ENCODE results near the gene COL6A2. TPM values are rescaled to one million over a fixed set of nuclear protein-coding genes. Genes with fewer than 3 reads are reported as not detected.
A peak's percentile ranks its signal among the peaks of the same experiment; 100 is the strongest.

COL6A2 gene
- total RNA-seq, 1 donor from 2014 or later: 2.0 TPM

DNA sequence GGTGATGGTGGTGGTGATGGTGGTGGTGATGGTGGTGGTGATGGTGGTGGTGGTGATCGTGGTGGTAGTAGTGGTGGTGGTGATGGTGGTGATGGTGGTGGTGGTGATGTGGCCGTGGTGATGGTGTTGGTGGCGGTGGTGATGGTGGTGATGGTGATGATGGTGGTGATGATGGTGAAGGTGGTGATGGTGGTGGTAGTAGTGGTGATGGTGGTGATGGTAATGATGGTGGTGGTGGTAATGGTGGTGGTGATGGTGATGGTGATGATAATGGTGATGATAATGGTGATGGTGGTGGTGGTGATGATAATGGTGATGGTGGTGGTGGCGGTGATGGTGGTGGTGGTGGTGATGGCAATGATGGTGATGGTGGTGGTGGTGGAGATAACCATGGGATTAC, 6.8 kb upstream of the COL6A2 start:
- peak overlapping the region; percentile 14 for H3K27ac Mint-ChIP-seq
- intact Hi-C loops (cut with micrococcal nuclease): no loop called here

DNA sequence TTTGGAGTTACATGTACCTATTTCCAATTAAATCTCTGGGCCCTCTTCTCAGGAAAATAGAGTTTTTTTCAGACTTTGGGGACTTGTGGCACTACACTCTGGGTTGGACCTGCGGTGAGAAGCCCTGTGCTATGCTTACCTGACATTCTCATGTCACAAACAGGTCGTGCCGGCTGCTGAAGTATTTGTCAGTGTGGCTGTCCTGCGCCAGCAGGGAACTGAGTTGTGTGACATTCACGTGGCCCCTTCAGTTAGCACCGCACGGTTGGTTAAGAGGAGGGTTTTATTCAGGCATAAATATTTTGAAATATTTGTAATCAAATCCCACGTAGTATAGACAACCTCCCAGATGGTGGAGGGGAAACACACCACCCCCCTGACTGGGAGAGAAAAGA, 6.3 kb upstream of the COL6A2 start:
- Mint-ChIP-seq H3K4me3 (no peak overlapping the region), H3K27ac (no peak overlapping the region), H3K36me3 (ENCODE audit: low read depth) (peaks cover 2% of the 10 kb centered on the region), H3K9me3 (peaks cover 35% of the 10 kb centered on the region), H3K27me3 (peaks cover under 1% of the 10 kb centered on the region), H3K4me1 (no peaks in the 10 kb centered on the region)
- no peak for DNase-seq
- intact Hi-C loops (cut with micrococcal nuclease): no loop called here

More for the DNA sequence above, 6.8 kb upstream of the COL6A2 start:
- peaks cover 35% of the 10 kb centered on the region for H3K9me3 Mint-ChIP-seq
- H3K36me3 Mint-ChIP-seq (ENCODE audit: low read depth): peaks cover 2% of the 10 kb centered on the region
- no peak for DNase-seq
- H3K4me1 Mint-ChIP-seq: no peaks in the 10 kb centered on the region
- H3K4me3 Mint-ChIP-seq: no peak overlapping the region
- H3K27me3 Mint-ChIP-seq: no peaks in the 10 kb centered on the region

DNA sequence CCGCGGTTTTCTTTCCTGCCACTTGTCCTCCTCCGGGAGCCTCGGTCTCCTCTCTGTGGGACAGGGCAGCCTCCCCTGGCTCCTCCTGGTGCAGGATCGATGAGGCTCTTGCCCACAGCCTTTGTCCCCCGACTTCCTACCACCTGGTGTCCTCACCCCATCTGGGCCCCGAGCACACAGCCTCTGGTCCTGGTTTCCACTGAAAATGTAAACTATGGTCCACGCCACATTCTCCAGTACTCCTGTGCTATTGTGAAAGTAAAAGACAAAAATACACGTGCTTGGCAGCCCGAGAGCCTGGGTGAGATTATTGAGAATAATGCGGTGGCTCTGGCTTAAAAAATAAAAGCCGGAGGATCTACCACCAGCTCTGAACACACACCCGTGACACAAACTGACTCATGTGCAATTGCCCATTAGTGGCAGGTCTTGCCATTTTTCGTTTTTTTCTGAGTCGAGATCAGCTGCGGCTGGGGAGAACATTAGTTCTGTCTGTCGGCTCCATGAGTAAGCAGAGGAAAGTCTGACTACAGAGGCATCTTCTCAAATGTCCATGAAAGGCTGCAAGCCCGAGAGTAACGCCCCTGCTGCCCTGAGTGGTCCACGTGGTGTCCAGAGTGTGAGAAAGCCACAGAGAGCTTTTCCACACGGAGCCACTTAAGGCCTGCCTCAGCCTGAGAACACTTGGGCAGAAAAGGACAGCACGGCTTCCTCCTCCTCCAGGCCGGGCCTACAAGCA, 5.7 kb upstream of the COL6A2 start:
- Mint-ChIP-seq H3K9me3 (peaks cover 31% of the 10 kb centered on the region), H3K4me1 (no peaks in the 10 kb centered on the region), H3K36me3 (ENCODE audit: low read depth) (peaks cover 2% of the 10 kb centered on the region), H3K27me3 (peaks cover 5% of the 10 kb centered on the region), H3K4me3 (no peak overlapping the region), H3K27ac (no peak overlapping the region)
- intact Hi-C loops (cut with micrococcal nuclease): no loop called here
- DNase-seq: peak; percentile 45

DNA sequence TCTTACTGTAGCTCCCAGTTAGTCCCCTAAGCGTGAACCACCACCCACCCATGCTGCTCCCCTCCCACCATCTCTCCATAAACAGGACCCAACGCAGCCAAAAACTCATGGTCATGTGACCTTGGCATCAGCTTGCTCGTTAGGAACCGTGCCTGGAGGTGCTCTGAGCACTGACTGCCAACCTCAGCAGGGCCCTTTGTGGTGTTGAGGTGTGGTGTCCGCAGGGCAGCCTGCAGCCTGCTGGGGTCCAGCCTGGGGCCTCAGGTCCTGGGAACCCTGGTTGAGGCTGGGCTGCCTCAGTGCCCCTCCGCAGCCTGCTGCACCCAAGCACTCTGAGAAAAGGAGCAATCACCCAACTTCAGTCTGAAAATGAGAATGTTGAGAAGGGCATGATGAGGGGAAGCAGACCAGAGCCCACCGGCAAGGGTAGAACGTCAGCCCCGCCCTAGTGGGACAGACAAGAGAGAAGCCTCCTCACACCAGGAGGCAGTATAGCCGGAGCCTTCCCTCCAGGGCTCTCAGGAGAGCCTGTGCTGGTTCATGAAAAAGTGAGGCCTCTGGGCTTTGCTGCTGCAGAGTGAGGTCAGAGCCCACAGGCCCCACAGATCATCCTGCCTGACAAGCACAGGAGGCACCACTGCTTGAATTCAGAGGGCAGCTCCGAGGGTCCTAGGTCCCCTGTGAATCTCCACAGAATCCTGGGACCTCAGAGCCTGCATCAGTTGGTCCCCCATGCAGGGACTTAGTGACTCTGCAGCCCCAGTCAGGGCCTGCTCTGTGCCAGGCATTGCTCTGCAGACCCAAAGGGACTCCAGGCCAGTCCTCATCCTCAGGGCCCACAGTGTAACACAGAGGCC, 4.9 kb upstream of the COL6A2 start:
- no peak overlapping the region for H3K4me3 Mint-ChIP-seq
- DNase-seq: peak; percentile 50
- peaks cover 5% of the 10 kb centered on the region for H3K27me3 Mint-ChIP-seq
- H3K27ac Mint-ChIP-seq: no peak overlapping the region
- peaks cover 2% of the 10 kb centered on the region for H3K36me3 Mint-ChIP-seq (ENCODE audit: low read depth)
- no peaks in the 10 kb centered on the region for H3K4me1 Mint-ChIP-seq
- intact Hi-C loops (cut with micrococcal nuclease): no loop called here
- peaks cover 26% of the 10 kb centered on the region for H3K9me3 Mint-ChIP-seq

DNA sequence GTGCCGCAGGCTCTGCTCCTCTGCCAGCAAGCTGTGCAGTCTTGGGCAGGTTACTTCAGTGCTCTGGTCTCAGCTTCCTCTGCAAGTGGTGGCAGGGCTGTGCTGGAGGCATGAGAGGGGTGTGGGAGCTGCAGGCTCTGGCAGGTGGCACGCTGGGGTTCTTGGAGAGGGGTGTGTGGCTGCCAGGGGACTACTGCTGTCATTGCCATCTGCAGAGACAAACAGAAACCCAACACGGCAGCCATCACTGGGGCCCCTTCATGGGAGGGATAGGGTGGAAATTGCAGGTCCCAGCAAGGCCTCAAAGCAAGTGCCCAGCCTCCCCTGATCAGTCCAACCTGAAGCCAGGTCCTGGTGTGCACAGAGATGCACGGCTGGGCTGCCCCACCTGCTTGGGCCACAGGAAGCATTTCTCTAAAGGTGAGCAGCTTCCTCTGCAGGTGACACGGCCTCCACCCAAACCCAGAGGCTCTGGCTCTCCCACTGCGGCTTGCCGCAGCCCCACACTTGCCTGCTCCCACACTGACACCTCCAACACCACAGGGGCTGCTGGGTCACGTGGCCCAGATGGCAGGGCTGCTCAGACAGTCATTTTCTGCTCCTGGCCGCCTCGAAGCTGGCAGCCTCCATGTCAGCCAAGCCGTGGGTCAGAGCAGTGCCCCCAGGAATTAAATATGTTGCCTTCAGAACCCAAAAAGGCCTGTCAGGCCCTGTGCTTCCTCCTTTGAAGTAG, 4.1 kb upstream of the COL6A2 start:
- peaks cover 2% of the 10 kb centered on the region for H3K36me3 Mint-ChIP-seq (ENCODE audit: low read depth)
- peaks cover 19% of the 10 kb centered on the region for H3K9me3 Mint-ChIP-seq
- H3K27me3 Mint-ChIP-seq: peaks cover 5% of the 10 kb centered on the region
- peak; percentile 51 for DNase-seq
- H3K27ac Mint-ChIP-seq: no peak overlapping the region
- H3K4me1 Mint-ChIP-seq: no peaks in the 10 kb centered on the region
- H3K4me3 Mint-ChIP-seq: no peak overlapping the region
- intact Hi-C loops (cut with micrococcal nuclease): no loop called here

DNA sequence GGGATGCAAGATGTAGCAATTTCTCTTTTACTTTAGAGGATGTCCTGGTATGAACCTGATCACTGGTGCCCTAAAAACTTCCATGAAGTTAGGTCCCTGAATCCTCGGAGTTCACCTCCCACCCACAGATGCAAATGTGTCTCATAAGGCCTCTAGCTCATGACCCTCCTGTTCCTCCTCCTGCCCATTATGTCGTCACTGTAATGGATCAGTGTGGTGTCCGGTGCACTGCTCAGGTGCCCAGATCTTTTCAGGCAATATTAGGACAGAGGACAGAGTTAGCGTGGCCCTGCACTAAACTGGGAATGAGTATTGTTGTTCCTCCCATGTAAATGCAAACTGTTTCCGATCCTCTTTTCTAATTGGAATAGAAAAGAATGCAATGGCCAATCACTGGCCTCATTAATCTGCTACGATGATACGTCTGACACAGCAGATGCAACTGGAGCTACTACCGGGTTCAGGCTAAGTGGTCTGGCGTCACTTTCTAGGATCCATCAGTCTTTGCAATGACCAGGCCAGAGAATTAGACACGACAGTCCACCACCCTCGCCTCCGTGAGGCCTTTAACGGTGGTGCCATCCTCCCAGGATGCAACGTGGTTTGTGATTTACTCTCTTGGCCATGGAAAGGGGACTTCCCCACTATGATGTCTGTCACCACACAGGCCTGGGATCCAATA, 3.4 kb upstream of the COL6A2 start:
- no peaks in the 10 kb centered on the region for H3K4me1 Mint-ChIP-seq
- intact Hi-C loops (cut with micrococcal nuclease): loop anchor here (5.0 kb wide), 1 partner anchor 112 kb away; the partner anchor contains the start of gene COL6A1
- peaks cover 16% of the 10 kb centered on the region for H3K9me3 Mint-ChIP-seq
- H3K36me3 Mint-ChIP-seq (ENCODE audit: low read depth): peaks cover 2% of the 10 kb centered on the region
- DNase-seq: peak; percentile 47
- peaks cover 7% of the 10 kb centered on the region for H3K27me3 Mint-ChIP-seq
- H3K4me3 Mint-ChIP-seq: no peak overlapping the region
- no peak overlapping the region for H3K27ac Mint-ChIP-seq

DNA sequence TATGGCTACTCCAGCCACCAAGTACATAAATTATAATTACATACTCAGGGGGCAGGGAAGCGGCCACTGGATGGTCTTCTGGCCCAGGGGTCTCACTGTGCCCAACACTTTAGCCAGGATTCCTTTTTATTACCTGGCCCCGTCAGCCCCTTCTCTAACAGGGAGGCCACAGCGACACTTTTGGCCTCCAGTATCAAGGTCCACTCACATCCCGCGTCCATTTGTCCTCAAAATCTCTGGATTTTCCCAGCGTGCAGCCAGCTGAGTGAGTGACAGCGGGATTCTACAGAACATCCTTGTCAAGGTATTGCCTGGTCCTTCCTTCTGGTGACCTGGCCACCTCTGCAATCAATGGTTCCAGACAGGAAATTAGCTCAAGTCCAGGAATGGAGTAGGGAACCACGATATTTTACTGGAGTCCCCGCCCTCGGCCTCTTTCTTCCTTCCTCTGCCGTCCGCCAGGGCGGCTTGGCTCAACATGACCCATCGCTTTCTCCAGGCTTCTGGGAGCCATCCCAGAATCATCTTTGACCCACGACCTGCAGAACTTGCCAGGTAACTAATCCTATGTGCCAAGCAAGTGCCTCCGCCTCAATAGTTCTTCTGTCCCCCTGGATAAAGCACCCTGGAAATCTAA, 2.7 kb upstream of the COL6A2 start:
- H3K36me3 Mint-ChIP-seq (ENCODE audit: low read depth): peaks cover 2% of the 10 kb centered on the region
- intact Hi-C loops (cut with micrococcal nuclease): loop anchor here (5.0 kb wide), 1 partner anchor 113 kb away; the partner anchor contains the start of gene COL6A1
- H3K27me3 Mint-ChIP-seq: peaks cover 11% of the 10 kb centered on the region
- no peak overlapping the region for H3K4me3 Mint-ChIP-seq
- peak; percentile 34 for DNase-seq
- H3K4me1 Mint-ChIP-seq: no peaks in the 10 kb centered on the region
- H3K9me3 Mint-ChIP-seq: peaks cover 10% of the 10 kb centered on the region
- no peak overlapping the region for H3K27ac Mint-ChIP-seq

DNA sequence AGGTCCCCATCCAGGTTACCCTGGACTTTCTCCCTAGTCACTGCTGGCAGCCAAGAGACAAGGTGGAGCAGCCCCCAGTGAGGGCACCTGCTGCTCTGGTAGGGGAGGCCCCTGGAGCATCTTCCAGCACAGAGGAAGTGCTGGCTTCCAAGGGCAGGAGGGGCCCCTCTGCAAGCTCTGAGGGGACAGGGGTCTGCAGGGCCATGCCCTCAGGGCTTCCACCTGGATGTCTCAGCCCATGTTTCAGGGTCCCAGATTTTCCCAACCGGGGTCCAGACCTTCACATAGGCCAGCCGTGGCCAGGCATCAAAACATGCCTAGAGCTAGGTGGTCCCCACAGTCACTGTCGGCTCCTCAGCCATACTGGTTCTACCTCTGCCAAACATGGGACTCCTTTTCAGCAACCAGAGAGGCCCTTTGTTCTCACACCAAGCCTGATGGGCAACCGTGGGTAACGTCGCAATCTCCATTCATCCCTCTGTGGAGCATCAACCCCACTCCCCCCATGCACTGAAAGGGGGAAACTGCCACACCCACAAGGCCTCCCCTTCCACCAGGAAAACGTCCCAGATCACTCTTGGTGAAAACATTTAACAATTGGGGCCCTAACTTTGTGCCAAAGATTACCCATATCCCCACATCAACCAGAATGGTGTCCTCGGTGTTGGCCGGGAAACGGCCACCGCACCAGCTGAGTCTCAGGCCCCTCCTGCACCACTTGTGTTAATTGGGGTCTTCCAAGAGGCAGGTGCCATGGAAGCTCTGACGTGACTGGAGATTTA, 1.9 kb upstream of the COL6A2 start:
- Mint-ChIP-seq H3K9me3 (peaks cover 4% of the 10 kb centered on the region), H3K4me1 (no peaks in the 10 kb centered on the region), H3K27me3 (peaks cover 19% of the 10 kb centered on the region), H3K27ac (peak overlapping the region; percentile 24), H3K36me3 (ENCODE audit: low read depth) (no peaks in the 10 kb centered on the region), H3K4me3 (no peak overlapping the region)
- peak; percentile 50 for DNase-seq
- intact Hi-C loops (cut with micrococcal nuclease): loop anchor here (5.0 kb wide), 1 partner anchor 114 kb away; the partner anchor contains the start of gene COL6A1

DNA sequence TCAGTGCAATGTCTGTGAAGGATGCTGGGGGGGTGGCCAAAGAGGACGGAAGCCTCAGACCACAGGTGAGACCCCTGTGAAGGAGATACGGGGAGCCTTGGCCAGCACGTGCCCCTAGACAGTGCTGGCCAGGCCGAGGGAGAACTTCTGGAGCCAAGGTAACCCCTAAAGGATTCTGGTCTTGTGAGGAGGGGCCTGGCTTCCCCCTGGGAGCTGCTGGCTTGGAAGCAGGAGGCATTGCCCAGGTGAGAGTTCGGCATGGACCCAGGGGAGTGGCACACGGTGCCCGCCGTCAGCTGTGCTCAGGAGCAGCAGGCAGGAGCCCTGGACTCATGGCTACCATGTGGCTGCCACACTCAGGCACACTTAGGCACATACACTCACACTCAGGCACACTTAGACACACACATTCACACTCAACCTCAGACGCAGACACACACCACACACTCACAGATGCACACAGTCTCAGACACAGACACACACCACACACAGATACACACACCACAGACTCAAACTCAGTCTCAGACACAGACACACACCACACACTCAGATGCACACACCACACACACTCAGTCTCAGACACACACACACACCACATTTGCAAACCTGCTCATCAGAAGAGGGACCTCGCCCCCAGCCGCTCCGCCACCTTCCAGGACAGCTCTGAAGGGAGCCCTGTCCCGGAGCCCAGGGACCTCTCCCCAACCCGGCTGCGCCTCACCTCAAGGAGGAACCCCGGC, 1.1 kb upstream of the COL6A2 start:
- no peaks in the 10 kb centered on the region for H3K36me3 Mint-ChIP-seq (ENCODE audit: low read depth)
- H3K4me1 Mint-ChIP-seq: no peaks in the 10 kb centered on the region
- peak overlapping the region; percentile 30 for H3K4me3 Mint-ChIP-seq
- H3K27ac Mint-ChIP-seq: no peak overlapping the region
- peak; percentile 55 for DNase-seq
- intact Hi-C loops (cut with micrococcal nuclease): loop anchor here (5.0 kb wide), 1 partner anchor 114 kb away; the partner anchor contains the start of gene COL6A1
- peaks cover 27% of the 10 kb centered on the region for H3K27me3 Mint-ChIP-seq
- peaks cover 4% of the 10 kb centered on the region for H3K9me3 Mint-ChIP-seq

DNA sequence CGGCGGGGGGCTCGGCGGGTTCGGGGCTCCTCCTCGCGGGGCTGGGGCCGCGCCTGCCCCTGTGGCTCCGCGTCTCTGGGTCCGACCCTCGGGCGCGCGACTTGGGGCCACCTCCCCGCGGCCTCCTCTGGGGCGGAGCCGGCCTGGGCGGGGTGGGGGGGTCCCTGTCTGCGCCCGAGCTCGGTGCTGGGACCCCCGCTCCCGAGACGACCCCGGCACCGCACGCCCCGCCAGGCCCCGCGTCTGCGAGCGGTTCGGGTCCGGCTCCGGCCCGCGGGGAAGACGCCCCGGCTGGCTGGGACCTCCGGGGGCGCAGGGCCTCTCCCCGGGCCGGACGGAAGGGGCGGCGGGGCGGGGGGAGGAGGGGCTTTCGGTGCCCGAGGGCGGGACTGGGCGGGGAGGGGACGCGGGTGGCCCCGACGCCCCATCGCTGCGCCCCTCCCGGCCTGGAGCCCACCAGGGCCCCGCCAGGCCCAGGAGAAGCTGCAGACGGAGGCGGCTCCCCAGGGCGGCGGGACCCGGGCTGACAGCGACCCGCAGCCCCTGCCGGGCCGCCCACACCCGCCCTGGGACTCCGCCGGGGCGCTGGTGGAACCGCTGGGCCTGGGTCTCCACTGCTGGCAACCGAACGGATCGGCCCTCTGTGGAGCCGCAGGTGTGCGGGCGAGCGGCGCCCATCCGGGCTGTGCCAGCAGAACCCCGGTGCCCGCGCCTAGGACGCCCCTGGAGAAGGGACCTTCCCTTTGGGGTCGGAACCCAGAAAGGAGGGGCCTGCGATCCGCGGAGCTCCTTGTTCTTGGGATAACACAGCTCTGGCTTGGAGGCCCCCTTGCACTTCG, 610 bp downstream of the COL6A2 start:
- intact Hi-C loops (cut with micrococcal nuclease): loop anchor here (5.0 kb wide), 1 partner anchor 116 kb away; the partner anchor contains the start of gene COL6A1
- DNase-seq: no peak
- no peaks in the 10 kb centered on the region for H3K36me3 Mint-ChIP-seq (ENCODE audit: low read depth)
- H3K27ac Mint-ChIP-seq: no peak overlapping the region
- peaks cover 17% of the 10 kb centered on the region for H3K9me3 Mint-ChIP-seq
- H3K4me3 Mint-ChIP-seq: peak overlapping the region; percentile 57
- H3K27me3 Mint-ChIP-seq: peaks cover 42% of the 10 kb centered on the region
- no peaks in the 10 kb centered on the region for H3K4me1 Mint-ChIP-seq

DNA sequence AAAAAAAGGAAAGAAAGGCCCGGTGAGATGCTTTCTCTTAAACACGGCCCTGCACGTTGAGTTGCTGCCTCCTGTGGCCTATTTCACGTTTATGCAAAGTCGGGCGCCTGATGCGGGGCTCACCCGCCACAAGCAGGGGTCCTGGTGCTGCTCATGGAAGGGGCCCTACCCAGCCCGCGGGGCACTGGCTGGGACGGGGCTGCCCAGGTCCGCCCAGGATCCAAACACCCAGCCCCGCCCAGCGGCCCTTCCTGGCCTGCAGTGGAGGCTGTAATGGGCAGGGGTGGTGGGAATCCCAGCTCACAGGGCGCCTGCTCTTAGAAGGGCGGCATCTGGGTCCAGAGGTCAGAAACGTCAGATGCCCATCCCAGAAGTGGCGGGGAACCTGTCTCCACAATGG, 1.6 kb downstream of the COL6A2 start:
- no peak for DNase-seq
- peaks cover 23% of the 10 kb centered on the region for H3K9me3 Mint-ChIP-seq
- intact Hi-C loops (cut with micrococcal nuclease): loop anchor here (5.0 kb wide), 1 partner anchor 117 kb away; the partner anchor contains the start of gene COL6A1
- H3K4me1 Mint-ChIP-seq: no peaks in the 10 kb centered on the region
- H3K36me3 Mint-ChIP-seq (ENCODE audit: low read depth): no peaks in the 10 kb centered on the region
- H3K4me3 Mint-ChIP-seq: no peak overlapping the region
- no peak overlapping the region for H3K27ac Mint-ChIP-seq
- peaks cover 50% of the 10 kb centered on the region for H3K27me3 Mint-ChIP-seq

Measured in activated CD4-positive, alpha-beta T cell treated with anti-CD3 and anti-CD28 coated beads, Interleukin-2, amount 10 ng/mL, durations not matched to agents 24 days and 14 days (primary cell).